ENCODE data around the gene AUH.

Gene AUH

DNA sequence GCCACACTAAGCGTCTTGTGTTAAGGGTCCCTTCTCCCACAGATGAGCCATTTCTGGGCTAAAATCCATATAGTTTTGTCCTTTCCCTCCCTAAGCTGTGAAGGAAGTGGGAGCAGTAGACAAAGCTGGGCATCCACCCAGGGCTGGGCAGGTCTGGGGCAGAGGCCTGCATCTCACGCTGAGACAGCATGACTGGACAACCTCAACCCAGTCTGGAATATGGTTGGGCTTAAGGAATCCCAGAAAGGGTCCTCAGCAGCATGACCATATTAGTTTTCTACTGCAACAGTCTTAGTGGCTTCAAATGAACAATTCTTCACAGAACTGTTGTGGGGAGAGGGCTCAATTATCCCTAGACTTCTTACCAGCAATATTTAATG is 173.8 kb downstream of the AUH start:
- no peak for DNase-seq (ENCODE audit: low spot score)

DNA sequence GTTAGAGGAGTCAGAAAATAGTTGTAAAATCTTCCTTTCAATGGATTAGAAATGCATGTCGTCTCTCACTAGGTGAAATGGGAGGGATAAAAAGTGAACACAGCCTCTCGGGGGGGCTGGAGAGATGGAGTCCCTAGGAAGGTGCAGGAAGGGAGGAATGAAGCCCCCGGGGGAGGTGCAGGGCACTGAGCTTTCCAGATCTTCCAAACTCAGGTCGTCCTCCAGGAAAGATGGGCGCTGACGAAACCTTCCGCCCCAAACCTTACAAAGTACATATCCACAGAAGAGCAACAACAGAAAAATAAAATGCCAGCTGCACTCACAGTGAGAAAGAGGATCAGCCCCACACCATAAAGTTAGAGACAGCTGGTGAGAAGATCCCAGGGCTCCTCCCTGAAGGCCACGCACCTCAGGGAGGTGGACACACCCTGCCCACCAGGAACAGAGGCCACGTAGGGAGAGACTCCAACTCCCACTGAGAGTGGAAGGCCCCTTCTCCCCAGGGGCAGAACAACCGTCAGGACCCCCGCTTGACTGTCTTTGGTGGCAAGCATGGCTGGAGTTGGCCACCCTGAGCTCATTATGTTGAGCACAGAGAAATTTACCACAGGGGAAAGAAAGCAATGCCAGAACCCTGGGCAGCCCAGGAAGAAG is 174.3 kb downstream of the AUH start:
- DNase-seq (ENCODE audit: low spot score), result no peak

DNA sequence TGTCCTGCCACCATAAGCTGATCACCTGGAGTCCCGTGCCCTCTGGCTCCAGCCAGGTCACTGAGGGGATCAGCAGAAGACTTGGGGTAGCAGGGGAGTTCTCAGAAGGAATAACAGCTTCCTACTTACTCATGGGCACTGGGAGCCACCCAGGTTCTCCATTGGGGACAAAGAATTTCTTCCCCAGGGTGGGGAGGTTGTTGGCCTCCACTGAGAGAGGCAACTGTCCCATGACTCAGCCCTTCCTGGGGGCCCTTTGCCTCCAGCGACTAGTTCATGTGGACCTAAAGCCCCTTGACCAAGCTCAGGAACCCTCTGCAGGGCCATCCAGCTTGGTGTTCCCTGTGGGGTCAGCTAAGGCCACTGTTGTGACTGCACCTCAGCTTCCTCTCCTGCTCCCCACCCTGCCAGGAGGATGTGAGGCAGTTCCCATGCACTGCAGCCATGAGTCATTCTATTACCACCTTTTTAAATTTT is 175.0 kb downstream of the AUH start:
- DNase-seq (ENCODE audit: low spot score), result no peak

DNA sequence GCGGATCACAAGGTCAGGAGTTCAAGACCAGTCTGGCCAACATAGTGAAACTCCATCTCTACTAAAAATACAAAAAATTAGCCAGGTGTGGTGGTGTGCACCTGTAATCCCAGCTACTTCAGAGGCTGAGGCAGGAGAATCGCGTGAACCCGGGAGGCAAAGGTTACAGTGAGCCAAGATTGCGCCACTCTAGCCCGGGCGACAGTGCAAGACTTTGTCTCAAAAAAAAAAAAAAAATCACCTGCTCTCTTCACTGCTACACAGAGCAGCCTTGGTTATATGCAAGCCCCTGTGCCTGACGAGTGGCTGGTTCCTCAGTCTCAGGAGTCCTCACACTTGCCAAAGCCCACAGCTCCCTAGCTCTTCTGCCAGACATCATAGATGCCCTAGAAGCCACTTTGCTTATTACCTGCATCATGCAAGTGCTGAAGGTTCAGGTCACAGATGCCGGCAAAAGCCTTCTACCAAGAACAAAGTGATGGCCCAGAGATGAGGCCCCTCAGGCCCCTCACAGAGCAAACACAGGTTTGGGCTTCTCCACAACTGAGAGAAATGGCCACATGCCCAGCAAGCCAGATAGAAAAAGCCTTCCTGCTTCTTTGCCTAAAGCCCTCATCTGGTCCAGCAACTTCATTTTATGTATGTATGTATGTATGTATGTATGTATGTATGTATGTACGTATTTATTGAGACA is 176.4 kb downstream of the AUH start:
- DNase-seq (ENCODE audit: low spot score), result no peak

DNA sequence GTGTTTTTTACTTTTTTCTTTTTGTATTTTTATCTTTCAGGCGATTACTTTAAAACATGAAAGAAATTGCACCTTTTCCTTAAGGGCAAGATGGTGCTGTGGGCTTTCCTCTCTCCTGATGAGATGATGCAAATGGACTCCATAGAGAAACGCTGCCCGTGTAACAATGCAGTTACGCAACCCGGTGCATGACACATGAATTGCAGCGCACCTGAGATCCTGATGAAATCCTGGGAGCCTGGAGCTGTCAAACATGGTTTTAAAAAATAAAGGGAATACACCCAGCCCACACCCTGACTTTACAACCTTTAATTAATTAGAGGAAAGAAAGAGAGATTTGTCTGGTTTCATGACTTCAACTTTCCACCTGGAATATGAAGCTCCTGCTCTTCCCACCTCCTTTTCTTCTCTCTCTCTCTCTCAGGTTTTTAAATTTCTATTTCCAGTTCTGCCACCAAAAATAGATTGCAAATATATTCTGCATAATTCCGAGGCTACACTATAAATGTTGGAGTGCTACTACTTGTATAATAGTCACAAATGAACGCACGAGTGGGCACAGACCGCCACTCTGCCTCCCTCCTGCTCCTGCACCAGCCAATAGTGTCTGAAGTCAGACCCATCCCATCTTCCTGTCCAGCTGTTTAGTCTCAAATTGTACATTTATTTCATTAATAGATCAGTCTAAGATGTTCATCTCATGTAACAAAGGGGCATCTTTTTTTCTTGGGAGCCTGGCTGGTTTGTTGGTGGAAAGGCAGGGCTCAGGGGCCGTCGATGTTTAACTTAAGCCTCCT is 179.1 kb downstream of the AUH start:
- no peak for DNase-seq (ENCODE audit: low spot score)

DNA sequence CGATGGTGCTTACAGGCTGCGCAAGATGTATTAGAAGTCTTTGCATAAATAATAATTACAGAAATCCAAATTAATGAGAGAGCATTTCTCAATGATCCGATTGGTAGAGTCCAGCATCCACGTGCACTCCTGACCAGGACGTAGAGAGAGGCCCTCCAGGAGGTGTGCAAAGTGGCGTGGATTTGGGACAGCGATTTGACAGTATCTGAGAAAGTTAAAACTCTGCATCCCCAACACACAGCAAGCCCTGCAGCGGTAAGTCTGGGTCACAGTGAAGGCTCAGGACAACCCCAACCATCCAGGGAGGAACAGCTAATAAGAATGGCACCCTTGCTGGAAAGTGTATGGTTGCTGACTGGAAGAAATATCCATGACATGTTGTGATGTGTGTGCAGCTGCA is 180.2 kb downstream of the AUH start:
- no peak for DNase-seq (ENCODE audit: low spot score)

DNA sequence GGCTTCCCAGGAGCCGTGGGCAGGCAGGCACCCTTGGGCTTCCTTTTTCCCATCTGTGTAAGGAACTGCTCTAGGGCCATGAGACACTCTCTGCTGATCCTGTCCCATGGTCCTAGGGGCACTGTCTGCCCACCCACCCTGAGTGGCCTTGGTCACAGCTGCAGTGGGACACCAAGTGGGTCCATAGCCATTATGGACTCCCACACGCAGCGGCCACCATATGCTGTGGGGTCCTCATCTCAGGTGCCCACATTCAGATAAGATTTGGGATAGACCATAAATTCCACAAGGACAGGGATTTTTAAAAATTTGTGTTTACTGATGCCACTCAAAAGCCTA is 180.8 kb downstream of the AUH start:
- no peak for DNase-seq (ENCODE audit: low spot score)

DNA sequence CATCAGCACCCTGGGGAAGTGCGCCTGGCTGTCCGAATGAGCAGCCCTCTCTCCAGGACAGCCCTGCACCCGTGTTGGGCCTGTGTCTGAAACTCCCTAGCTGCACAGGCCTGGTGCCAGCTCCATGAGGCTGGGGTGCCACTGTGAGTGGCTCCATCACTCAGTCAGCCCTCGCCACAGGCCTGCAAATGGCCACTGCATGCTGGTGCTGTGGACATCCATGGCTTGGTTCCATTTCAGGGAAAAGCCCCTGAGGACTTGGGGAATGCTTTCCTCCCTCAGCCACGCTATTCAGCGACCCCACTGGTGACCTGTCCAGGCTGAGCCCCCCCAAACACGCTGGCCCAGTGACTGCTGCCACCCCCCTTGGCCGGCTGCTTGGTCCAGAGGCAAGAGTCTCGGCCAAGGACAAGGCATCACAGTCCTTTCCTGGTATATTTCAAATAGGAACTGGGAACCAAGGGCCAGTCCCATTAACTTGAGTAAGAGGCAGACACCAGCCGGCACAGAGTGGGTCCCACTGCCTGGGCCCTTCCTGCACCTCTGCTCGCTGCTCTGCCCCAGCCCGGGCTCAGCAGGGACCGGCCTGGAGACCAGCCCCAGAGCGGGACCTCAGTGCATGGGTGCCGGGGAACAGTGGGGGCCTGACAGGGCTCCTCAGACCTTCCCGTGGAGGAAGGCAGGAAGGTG is 181.3 kb downstream of the AUH start:
- DNase-seq (ENCODE audit: low spot score), result no peak

DNA sequence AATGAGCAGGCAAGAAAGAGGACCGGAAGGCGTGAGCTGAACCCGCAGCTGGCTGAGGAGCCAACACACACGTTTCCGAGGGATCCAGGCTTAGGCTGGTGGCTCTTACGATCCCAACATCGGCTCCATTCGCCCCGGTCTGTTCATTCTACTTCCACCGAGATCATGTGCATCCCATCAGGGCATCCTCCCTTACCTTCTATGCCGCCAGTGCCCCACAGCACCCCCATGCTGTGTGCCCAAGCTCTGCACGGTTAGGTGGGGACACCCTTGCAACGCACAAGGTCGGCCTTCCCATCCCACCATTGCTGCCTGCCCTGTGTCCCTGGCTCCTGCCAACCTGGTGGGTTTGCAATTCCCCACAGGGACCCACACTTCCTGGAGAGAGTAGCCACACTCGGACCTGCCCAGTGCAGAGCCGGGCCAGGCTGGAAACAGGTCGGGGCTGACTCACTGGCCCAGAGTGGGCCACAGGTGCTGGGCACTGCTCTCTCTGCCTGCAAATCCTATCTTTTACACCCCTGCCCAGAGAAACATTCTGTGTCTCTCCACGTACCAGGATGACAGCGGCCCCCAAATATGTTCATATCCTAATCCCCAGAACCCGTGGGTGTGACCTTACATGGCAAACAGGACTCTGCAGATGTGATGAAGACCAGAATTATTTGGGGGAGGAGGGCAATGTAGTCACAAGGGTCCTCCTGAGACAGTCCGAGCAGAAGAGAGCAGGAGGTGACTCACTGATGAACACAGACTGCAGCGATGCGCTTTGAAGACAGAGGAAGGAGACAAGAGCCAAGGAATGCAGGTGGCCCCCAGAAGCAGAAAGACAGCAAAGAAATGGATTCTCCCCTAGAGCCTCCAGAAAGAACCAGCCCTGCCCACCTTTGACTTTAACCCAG is 182.2 kb downstream of the AUH start:
- no peak for DNase-seq (ENCODE audit: low spot score)

DNA sequence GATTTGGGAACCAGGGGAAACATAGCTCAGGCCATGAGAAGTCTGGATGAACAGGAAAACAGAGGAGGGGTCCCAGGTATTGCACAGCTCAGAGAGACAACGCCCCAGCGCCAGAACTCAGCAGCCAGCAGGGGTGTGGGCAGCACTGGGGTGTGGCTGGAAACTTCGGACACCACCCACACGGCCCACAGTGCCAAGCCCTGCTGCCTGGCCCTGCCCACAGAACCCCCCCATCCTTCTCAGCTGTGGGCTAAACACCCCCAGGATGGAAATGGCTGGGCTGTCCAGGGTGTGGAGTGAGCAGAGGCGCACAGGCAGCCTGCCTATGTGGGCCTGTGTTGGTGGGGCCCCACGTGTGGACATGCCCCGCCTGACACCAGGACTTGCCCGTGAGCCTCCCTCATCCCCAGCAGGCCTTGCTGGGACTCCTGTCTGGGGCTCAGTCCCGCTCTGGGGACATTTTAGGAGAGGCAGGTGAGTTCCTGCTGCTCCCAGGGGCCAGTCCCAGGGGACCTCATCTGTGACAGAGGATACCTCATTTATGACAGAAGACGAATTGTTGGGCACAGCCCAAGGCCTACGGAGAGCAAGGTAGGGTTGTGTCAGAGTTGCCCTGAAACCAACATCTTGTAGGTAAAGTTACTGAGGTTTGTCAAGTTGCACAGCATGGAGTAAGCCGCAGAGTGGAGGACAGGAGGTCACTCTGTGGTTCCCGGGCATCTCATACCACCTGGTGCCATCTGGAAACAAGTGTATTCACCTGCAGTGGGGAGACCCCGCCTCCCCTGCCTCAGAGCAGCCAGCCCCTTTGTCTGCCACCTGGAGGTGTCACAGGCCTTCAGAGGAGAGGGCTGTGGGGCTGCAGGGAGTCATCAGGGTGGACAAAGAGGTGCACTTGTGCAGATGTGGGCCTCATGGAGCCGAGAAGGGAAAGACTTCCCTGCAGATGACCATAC is 183.2 kb downstream of the AUH start:
- no peak for DNase-seq (ENCODE audit: low spot score)

DNA sequence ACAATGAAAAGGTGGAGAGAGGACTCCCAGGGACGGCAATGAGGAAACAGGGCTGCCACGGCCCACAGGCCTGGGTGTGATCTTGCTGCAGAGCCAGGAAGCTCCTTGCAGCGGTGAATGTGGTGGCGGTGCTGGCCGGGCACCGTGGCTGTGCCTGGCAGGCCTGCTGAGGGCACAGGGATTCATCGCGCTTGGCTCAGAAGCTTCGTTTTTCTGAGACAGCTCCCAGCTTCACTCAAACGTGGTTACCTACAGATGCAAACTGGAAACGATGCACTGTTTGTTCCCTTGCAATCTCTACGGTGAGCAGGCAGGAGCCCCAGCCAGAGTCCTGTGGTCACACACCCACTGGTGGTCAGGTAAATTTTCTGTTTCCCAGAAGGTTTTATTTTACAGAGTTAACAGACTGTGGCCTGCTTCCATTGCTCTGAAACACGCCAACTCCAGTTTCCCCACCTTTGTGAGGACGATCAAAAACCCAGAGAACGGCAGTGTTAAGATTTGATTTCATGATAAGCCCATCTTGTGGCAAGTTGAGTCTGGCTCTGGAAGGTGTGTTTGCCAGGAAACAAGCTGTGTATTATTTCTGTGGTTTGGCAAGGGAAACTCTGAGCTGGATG is 183.9 kb downstream of the AUH start:
- no peak for DNase-seq (ENCODE audit: low spot score)

DNA sequence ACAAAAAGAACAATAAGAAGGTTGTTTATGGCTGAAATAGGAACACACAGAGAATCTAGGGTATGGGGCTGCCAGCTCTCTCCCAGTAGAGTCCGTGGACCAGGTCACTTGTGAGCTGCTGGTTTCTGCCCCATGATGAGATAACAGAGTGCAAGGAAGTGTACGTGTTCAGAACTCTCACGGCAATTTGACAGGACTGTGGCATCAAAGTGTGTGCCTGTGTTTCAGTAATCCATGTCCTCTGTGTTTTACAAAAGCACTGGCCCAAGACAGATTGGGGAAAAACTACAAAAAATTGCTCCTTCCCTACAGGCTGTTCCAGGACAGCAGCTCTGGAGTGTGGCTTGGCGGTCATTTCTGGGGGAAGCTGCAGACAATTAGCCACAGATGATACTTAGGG is 184.6 kb downstream of the AUH start:
- no peak for DNase-seq (ENCODE audit: low spot score)

DNA sequence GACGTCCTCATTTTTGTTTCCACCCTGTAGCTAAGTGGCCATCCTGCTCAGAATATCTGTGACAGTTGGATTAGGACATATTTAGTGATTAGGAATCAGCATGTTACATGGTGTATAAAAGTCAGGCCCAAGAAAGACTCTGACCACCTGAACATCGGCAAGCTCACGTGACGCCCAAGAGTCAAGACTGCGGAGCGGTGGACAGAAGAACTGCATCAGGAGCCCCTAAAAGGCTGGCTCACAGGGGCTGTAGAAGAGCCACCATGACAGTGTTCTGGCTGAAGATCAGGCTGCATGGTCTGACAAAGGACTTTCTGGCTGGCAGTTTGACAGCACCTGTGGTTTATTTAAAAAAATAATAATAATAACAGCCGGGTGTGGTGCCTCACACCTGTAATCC is 185.3 kb downstream of the AUH start:
- DNase-seq (ENCODE audit: low spot score), result no peak

DNA sequence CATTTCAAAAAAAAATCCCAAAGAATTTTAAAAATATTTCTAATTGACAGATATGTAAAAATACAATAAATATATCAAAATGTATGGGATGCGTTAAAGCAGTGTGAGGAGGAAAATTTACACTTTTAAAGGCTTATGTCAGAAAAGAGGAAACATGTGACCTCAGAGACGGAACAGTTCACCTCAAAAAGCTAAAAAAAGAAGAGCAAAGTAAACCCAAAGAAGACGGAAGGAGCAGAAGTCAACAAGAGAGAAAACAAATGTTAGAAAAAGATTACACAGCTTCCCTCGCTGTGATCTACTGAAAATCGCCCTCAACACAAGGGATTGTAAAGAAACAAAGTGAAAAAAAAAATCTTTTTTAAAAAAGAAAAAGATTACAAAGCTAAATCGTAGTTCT is 186.9 kb downstream of the AUH start:
- DNase-seq (ENCODE audit: low spot score), result no peak

DNA sequence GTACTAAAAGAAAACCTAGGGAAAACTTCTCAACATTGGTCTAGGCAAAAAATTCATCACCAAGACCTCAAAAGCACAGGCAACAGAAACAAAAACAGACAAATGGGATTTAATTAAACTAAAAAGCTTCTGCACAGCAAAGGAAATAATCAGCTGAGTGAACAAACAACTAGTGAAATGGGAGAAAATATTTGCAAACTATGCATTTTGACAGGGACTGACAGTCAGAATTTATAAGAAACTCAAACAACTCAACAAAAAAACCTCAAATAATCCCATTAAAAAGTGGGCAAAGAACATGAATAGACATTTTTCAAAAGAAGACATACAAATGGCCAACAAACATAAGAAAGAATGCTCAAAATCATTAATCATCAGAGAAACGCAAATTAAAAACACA is 189.4 kb downstream of the AUH start:
- DNase-seq (ENCODE audit: low spot score), result no peak

DNA sequence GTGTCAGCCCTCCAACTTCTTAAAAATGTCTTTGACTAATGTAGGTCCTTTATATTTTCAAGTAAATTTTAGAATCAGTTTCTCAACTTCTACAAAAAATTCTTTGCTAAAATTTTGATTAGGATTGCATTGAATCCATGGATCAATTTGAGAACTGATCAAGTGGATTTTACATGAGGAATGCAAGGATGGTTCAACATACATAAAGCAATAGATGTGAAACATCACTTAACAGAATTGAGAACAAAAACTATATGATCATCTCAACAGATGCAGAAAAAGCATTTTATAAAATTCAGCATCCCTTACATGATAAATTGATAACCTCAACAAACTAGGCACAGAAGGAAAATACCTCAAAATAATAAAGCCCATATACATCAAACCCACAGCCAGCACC is 190.8 kb downstream of the AUH start:
- DNase-seq (ENCODE audit: low spot score), result no peak

DNA sequence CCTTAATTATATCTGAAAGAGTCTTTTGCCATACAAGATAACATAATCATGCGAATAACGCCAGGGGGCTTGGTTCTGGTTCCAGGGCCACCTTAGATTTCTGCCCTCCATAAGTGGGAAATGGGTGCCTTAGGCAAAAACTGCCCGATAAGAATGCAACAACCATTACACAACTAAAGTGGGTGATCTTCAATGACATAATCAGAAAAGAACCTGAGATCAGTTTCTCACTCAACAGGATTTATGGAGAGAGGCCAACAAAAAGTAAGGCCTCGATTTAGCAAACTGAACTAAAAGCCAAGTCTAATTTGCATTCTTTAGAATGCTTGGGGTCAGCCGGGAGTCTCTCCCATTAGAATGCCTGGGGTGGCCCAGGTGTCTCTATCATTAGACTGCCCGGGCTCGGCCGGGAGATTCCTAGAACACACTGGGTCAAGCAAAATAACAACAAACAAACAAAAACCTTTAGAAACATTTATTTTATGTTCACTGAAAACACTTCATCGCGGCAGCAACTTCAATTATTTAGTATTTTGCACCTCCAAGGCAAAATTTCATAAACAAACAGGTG is 194.8 kb downstream of the AUH start:
- DNase-seq (ENCODE audit: low spot score), result no peak

DNA sequence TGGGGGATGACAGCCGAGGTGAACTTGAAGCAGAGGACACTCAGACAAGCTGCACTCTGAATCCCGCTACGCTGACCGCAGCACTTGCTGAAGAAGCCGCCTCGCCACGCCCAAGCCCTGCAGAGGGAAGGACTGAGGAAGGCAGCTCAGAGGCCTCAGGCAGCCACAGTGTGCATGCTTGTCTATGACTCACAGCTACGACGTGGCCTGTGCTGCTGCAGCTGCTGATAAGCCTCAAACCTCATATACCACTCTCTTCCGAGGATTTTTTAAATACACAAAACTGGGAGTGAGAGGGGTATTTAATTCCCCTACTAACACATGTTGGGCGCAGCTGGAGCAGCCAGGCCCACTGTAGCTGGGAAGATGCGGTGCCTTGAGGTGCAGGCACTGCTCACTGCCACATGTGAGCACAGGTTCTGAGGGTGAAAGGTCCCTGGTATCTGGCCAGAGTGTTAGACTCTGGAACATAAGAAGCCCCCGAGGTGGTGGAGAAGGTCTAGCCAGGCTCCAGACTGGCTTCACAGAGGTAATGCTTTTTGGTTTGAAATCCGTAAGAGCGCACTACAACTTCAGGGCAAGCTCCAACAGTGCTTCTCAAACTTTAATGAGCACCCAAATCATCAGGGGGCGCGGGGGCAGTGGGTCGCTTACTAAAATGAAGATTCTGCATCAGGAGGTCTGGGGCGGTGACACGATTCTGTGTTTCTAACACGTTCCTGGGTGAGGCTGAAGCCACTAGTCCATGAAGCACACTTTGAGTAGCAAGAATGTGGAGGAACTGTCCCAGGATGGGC is 196.8 kb downstream of the AUH start:
- no peak for DNase-seq (ENCODE audit: low spot score)
